ENCODE results near the gene ICE1. TPM values are rescaled to one million over a fixed set of nuclear protein-coding genes. Genes with fewer than 3 reads are reported as not detected.
"Not testable (repeated sequence)": the region's sequence is repeated elsewhere in the genome, so short reads cannot be mapped to it uniquely, and the experiment has no call there.

The ICE1 gene
- total RNA-seq, 2 experiments from 2014 or later: 29.5 to 30.8 TPM

GRCh38 chr5:5387777-5388176 lies 34.7 kb upstream of the ICE1 start:
- ChIA-PET CTCF (no interaction called here), POLR2A (no interaction called here)
- no peak overlapping the region for H3K4me3 Mint-ChIP-seq
- no peaks in the 10 kb centered on the region for H3K4me1 Mint-ChIP-seq
- no peak overlapping the region for H3K27ac Mint-ChIP-seq
- no peaks in the 10 kb centered on the region for H3K27me3 Mint-ChIP-seq
- H3K36me3 Mint-ChIP-seq (ENCODE audit: low read depth): no peaks in the 10 kb centered on the region
- no peaks in the 10 kb centered on the region for H3K9me3 Mint-ChIP-seq
- no peak for DNase-seq

DNA sequence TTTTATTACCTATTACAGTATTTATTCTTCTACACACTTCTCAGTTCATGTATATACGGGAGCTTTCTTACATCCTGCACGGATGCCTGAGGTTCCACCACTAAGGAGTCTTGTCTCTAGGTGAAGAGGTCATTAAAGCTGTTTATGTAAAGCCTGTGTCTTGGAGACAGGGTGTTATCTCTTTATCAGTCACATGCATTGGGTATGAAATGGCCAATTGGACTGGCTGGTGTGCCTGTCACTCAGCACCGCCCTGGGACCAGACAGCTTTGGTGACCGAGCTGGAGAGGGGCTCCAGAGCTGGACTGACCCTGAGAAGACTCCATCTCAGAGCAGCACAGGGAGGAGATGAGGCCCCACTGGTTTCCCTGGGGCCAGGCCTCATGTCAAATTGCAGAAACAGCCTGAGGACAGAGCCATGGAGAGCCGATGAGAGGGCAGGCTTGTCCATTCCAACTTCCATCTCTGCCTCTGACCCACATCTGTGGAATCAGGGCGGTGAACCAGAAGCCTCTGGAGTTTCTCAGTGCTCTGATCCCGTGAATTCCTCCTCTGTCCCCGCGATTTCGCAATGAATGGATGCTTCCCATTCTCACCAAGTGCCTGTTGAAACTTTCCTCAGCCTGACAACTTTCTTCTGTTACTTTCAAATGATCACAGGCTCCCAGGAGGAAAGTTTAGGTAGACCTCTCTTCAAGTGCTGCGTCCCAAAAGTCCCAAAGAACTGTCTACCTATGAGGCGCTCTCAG lies 32.2 kb upstream of the ICE1 start:
- CTCF ChIA-PET; H3K4me1 Mint-ChIP-seq; POLR2A ChIA-PET; H3K27me3 Mint-ChIP-seq; H3K4me3 Mint-ChIP-seq; DNase-seq; H3K36me3 Mint-ChIP-seq (ENCODE audit: low read depth); H3K9me3 Mint-ChIP-seq; H3K27ac Mint-ChIP-seq: not testable (repeated sequence)

GRCh38 chr5:5392504-5392903 lies 30.0 kb upstream of the ICE1 start:
- POLR2A ChIA-PET; DNase-seq; CTCF ChIA-PET; H3K4me3 Mint-ChIP-seq; H3K27ac Mint-ChIP-seq; H3K27me3 Mint-ChIP-seq; H3K4me1 Mint-ChIP-seq; H3K9me3 Mint-ChIP-seq; H3K36me3 Mint-ChIP-seq (ENCODE audit: low read depth): not testable (repeated sequence)

- H3K27ac Mint-ChIP-seq; H3K9me3 Mint-ChIP-seq; H3K27me3 Mint-ChIP-seq; H3K4me1 Mint-ChIP-seq; DNase-seq; H3K4me3 Mint-ChIP-seq; CTCF ChIA-PET; POLR2A ChIA-PET; H3K36me3 Mint-ChIP-seq (ENCODE audit: low read depth): not testable (repeated sequence)
These were observed 28.0 kb upstream of the ICE1 start for GRCh38 chr5:5394384-5394986.

DNA sequence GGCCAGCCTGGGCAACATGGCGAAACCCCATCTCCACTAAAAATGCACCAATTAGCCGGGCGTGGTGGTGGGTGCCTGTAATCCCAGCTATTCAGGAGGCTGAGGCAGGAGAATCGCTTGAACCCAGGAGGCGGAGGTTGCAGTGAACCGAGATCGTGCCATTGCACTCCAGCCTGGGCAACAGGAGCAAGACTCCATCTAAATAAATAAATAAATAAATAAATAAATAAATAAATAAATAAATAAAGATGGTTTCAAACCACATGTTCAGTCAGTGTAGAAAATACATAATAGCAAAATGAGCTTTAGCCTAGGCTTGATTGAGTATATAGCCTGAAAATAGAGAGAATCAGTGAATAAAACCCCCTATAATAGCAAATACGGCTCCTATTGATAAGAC lies 27.4 kb upstream of the ICE1 start:
- POLR2A ChIA-PET; H3K4me3 Mint-ChIP-seq; H3K27ac Mint-ChIP-seq; CTCF ChIA-PET; DNase-seq; H3K4me1 Mint-ChIP-seq; H3K9me3 Mint-ChIP-seq; H3K27me3 Mint-ChIP-seq; H3K36me3 Mint-ChIP-seq (ENCODE audit: low read depth): not testable (repeated sequence)

DNA sequence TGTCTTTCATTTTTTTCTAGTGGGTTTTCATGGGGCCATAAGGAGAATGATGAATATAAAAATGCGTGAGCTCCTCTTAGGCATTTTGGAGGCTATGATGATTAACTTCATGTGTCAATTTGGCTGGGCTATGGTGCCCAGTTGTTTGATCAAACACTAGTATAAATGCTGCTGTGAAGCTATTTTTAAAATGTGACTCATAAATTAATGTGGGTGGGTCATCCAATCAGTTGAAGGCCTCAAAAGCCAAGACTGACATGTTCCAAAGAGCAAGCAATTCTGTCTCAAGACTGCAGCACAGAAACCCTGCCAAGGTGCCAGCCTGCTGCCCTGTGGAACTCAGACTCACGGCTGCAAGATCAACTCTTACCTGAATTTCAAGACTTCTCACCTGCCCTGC lies 24.4 kb upstream of the ICE1 start:
- ChIA-PET POLR2A (no interaction called here), CTCF (no interaction called here)
- Mint-ChIP-seq H3K36me3 (ENCODE audit: low read depth) (no peaks in the 10 kb centered on the region), H3K27ac (no peak overlapping the region), H3K4me3 (no peak overlapping the region), H3K9me3 (peaks cover 7% of the 10 kb centered on the region), H3K27me3 (no peaks in the 10 kb centered on the region), H3K4me1 (no peaks in the 10 kb centered on the region)
- DNase-seq: no peak

DNA sequence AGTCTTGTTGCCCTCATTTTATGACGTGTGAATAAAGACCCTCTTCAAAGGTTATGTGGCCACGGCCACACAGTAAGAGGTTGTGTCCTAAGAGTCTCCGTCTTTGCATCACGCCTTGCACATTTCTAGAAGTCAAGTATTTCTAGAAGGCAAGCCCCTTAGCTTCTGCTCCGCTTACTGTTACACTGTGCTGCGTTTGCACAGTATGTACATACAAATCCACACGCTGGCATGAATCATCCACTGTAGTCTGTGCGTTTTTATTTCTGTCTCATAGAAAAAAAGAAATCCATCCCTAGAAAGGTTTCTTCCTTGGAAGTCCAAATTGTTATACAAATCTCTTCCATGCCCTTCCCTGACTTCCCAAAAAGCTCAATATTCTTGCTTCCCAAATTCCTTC lies 21.4 kb upstream of the ICE1 start:
- ChIA-PET CTCF (interaction anchor here (0.5 kb wide), 1 partner anchor 1448 kb away, joined by 3 read pairs; no protein-coding TSS in a partner anchor), POLR2A (no interaction called here)
- no peaks in the 10 kb centered on the region for H3K36me3 Mint-ChIP-seq (ENCODE audit: low read depth)
- H3K27me3 Mint-ChIP-seq: no peaks in the 10 kb centered on the region
- no peaks in the 10 kb centered on the region for H3K4me1 Mint-ChIP-seq
- DNase-seq: no peak
- H3K27ac Mint-ChIP-seq: no peak overlapping the region
- no peak overlapping the region for H3K4me3 Mint-ChIP-seq
- peaks cover 7% of the 10 kb centered on the region for H3K9me3 Mint-ChIP-seq

GRCh38 chr5:5403741-5404140 lies 18.7 kb upstream of the ICE1 start:
- DNase-seq: no peak
- Mint-ChIP-seq H3K27me3 (no peaks in the 10 kb centered on the region), H3K36me3 (ENCODE audit: low read depth) (no peaks in the 10 kb centered on the region), H3K9me3 (peaks cover 10% of the 10 kb centered on the region), H3K4me3 (no peak overlapping the region), H3K27ac (no peak overlapping the region), H3K4me1 (no peaks in the 10 kb centered on the region)
- ChIA-PET POLR2A (no interaction called here), CTCF (no interaction called here)

- POLR2A ChIA-PET: no interaction called here
- Mint-ChIP-seq H3K36me3 (ENCODE audit: low read depth) (no peaks in the 10 kb centered on the region), H3K27me3 (no peaks in the 10 kb centered on the region), H3K4me1 (no peaks in the 10 kb centered on the region), H3K27ac (no peak overlapping the region), H3K4me3 (no peak overlapping the region), H3K9me3 (peaks cover 10% of the 10 kb centered on the region)
- no peak for DNase-seq
- CTCF ChIA-PET: no interaction called here
These were observed 18.1 kb upstream of the ICE1 start for GRCh38 chr5:5404381-5404780.

- H3K36me3 Mint-ChIP-seq (ENCODE audit: low read depth): peaks cover 4% of the 10 kb centered on the region
- no peaks in the 10 kb centered on the region for H3K4me1 Mint-ChIP-seq
- no peak for DNase-seq
- no peak overlapping the region for H3K27ac Mint-ChIP-seq
- ChIA-PET CTCF (no interaction called here), POLR2A (no interaction called here)
- no peak overlapping the region for H3K4me3 Mint-ChIP-seq
- H3K27me3 Mint-ChIP-seq: no peaks in the 10 kb centered on the region
- peaks cover 10% of the 10 kb centered on the region for H3K9me3 Mint-ChIP-seq
These were observed 17.0 kb upstream of the ICE1 start for GRCh38 chr5:5405441-5405840.

- Mint-ChIP-seq H3K9me3 (peaks cover 10% of the 10 kb centered on the region), H3K27me3 (no peaks in the 10 kb centered on the region), H3K4me3 (no peak overlapping the region), H3K4me1 (no peaks in the 10 kb centered on the region), H3K36me3 (ENCODE audit: low read depth) (peaks cover 4% of the 10 kb centered on the region), H3K27ac (no peak overlapping the region)
- CTCF ChIA-PET: no interaction called here
- no peak for DNase-seq
- POLR2A ChIA-PET: no interaction called here
These were observed 14.6 kb upstream of the ICE1 start for GRCh38 chr5:5407924-5408323.

- no peak overlapping the region for H3K27ac Mint-ChIP-seq
- POLR2A ChIA-PET: no interaction called here
These were observed 13.2 kb upstream of the ICE1 start for GRCh38 chr5:5409151-5409810.

GRCh38 chr5:5413856-5414255 lies 8.6 kb upstream of the ICE1 start:
- H3K27me3 Mint-ChIP-seq; POLR2A ChIA-PET; H3K4me1 Mint-ChIP-seq; H3K27ac Mint-ChIP-seq; H3K4me3 Mint-ChIP-seq; H3K36me3 Mint-ChIP-seq (ENCODE audit: low read depth); H3K9me3 Mint-ChIP-seq; CTCF ChIA-PET; DNase-seq: not testable (repeated sequence)

More at GRCh38 chr5:5409151-5409810, 13.2 kb upstream of the ICE1 start:
- no peak for DNase-seq
- Mint-ChIP-seq H3K27me3 (no peaks in the 10 kb centered on the region), H3K36me3 (ENCODE audit: low read depth) (peaks cover 4% of the 10 kb centered on the region), H3K4me3 (no peak overlapping the region), H3K9me3 (peaks cover 10% of the 10 kb centered on the region), H3K4me1 (no peaks in the 10 kb centered on the region)
- CTCF ChIA-PET: no interaction called here

- peaks cover 1% of the 10 kb centered on the region for H3K9me3 Mint-ChIP-seq
- no peak overlapping the region for H3K4me3 Mint-ChIP-seq
- no peak for DNase-seq
- peaks cover 4% of the 10 kb centered on the region for H3K4me1 Mint-ChIP-seq
- CTCF ChIA-PET: no interaction called here
- peaks cover 2% of the 10 kb centered on the region for H3K36me3 Mint-ChIP-seq (ENCODE audit: low read depth)
- POLR2A ChIA-PET: no interaction called here
- H3K27me3 Mint-ChIP-seq: no peaks in the 10 kb centered on the region
- H3K27ac Mint-ChIP-seq: no peak overlapping the region
These were observed 7.5 kb upstream of the ICE1 start for GRCh38 chr5:5414999-5415398.

Measured in activated CD4-positive, alpha-beta T cell treated with anti-CD3 and anti-CD28 coated beads, Interleukin-2, amount 10 ng/mL, durations not matched to agents 7 days and 5 days (primary cell).